Measurements from ENCODE around the gene SH3RF2.

SH3RF2 gene

GRCh38 chr5:145978171-145978570 is 41.8 kb downstream of the SH3RF2 start:
- no peaks in the 10 kb centered on the region for H3K9me3 Mint-ChIP-seq
- no peaks in the 10 kb centered on the region for H3K27me3 Mint-ChIP-seq
- DNase-seq (ENCODE audit: low spot score in 2 of 2) (no peak), ATAC-seq (replicated peaks; ENCODE audit: extremely low read depth, poor library complexity, severe bottlenecking) (no peak)
- H3K36me3 Mint-ChIP-seq (ENCODE audit: insufficient read depth) = no peaks in the 10 kb centered on the region
- H3K4me1 Mint-ChIP-seq = no peaks in the 10 kb centered on the region
- no peak overlapping the region for H3K27ac Mint-ChIP-seq (ENCODE audit: low read depth)
- H3K4me3 Mint-ChIP-seq = no peak overlapping the region

- Mint-ChIP-seq H3K36me3 (ENCODE audit: insufficient read depth) (no peaks in the 10 kb centered on the region), H3K27ac (ENCODE audit: low read depth) (no peak overlapping the region), H3K4me3 (no peak overlapping the region), H3K27me3 (no peaks in the 10 kb centered on the region), H3K4me1 (no peaks in the 10 kb centered on the region), H3K9me3 (no peaks in the 10 kb centered on the region)
- no peak for DNase-seq (ENCODE audit: low spot score in 2 of 2)
- no peak for ATAC-seq (replicated peaks; ENCODE audit: extremely low read depth, poor library complexity, severe bottlenecking)
Observed at GRCh38 chr5:145978708-145979107, 42.3 kb downstream of the SH3RF2 start.

- no peaks in the 10 kb centered on the region for H3K36me3 Mint-ChIP-seq (ENCODE audit: insufficient read depth)
- no peak for ATAC-seq (replicated peaks; ENCODE audit: extremely low read depth, poor library complexity, severe bottlenecking)
- H3K4me3 Mint-ChIP-seq = no peak overlapping the region
- no peaks in the 10 kb centered on the region for H3K9me3 Mint-ChIP-seq
- no peaks in the 10 kb centered on the region for H3K4me1 Mint-ChIP-seq
- no peak overlapping the region for H3K27ac Mint-ChIP-seq (ENCODE audit: low read depth)
- no peak for DNase-seq (ENCODE audit: low spot score in 2 of 2)
- no peaks in the 10 kb centered on the region for H3K27me3 Mint-ChIP-seq
Observed at GRCh38 chr5:145979270-145980223, 43.2 kb downstream of the SH3RF2 start.

DNA sequence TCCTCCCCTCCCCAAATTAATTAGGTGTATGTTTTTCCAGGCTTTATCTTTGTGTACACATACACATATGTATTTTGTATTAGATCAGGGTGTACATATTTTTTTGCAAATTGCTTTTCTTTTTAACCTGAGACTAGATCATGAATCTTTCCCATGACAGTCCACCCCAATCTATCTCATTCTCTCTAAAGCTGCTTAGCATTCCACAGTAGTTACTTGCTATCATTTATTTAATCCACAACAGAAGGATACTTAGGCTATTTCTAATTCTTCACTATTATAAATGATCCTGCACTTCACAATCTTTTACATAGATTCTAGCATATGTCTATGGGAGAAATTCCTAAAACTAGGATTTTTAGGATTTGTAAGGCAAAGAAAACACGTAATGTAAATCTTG is 43.9 kb downstream of the SH3RF2 start:
- DNase-seq (ENCODE audit: low spot score in 2 of 2) (no peak), ATAC-seq (replicated peaks; ENCODE audit: extremely low read depth, poor library complexity, severe bottlenecking) (no peak)
- no peak overlapping the region for H3K27ac Mint-ChIP-seq (ENCODE audit: low read depth)
- no peak overlapping the region for H3K4me3 Mint-ChIP-seq
- no peaks in the 10 kb centered on the region for H3K4me1 Mint-ChIP-seq
- H3K9me3 Mint-ChIP-seq = no peaks in the 10 kb centered on the region
- H3K36me3 Mint-ChIP-seq (ENCODE audit: insufficient read depth) = no peaks in the 10 kb centered on the region
- H3K27me3 Mint-ChIP-seq = no peaks in the 10 kb centered on the region

DNA sequence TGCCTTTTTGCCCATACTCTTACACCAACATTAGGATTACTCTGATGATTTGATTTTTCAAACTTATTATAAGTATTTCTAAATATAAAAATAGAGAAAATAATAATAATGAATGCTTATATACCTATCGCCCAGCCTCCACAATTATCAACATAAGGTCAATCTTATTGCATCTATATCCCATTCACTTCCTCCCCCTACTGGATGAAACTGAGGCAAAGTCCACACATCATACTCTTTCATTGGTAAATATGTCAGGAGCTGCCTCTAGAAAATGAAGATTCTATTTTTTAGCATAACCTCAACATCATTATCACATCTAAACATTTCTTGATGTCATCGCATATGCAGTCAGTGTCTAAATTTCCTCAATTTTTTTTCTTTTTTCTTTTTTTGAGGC is 44.3 kb downstream of the SH3RF2 start:
- H3K9me3 Mint-ChIP-seq = no peaks in the 10 kb centered on the region
- H3K27ac Mint-ChIP-seq (ENCODE audit: low read depth) = no peak overlapping the region
- no peaks in the 10 kb centered on the region for H3K4me1 Mint-ChIP-seq
- H3K27me3 Mint-ChIP-seq = no peaks in the 10 kb centered on the region
- DNase-seq (ENCODE audit: low spot score in 2 of 2) (no peak), ATAC-seq (replicated peaks; ENCODE audit: extremely low read depth, poor library complexity, severe bottlenecking) (no peak)
- H3K4me3 Mint-ChIP-seq = no peak overlapping the region
- no peaks in the 10 kb centered on the region for H3K36me3 Mint-ChIP-seq (ENCODE audit: insufficient read depth)

DNA sequence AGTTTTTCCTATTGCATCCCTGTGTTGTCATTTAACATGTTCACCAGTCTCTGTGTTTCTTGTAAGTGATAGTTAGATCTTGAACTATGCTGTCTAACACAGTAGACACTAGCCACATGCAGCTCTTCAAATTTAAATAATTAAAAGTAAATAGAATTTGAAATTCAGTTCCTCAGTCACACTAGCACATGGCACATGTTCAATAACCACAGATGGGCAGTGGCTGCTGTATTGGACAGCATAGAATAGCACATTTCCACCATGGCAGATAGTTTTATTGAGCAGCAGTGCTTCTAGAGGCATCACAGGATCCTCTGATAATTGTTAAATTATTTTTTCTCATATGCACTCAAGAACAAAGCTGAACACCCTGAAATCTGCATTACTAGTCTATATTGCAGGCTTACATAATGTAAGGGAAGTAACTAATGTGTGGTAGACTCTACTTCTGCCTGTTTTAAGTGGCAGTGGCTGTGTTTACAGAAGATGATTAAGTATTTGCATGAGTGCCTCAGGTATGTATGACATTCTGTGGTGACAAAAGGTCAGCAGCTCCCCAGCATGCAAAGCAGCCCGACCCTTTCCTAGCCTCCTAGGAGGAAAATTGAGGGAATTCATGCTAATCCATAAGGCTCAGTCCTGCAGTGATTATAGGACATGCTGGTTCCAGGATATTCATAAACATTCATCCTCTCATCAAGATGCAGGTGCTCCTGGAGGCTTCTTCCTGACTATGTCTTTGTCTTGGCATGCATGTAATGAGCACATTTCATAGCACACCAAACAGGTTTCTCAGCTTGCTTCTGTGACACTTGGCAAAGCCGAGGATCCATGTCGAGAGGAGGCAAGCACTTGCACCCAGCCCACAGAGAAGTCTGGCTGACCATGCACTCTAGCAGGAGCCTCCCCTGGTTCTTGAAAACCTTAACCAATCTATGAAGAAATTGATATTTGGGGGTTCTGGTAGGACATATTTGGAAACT is 45.5 kb downstream of the SH3RF2 start:
- Mint-ChIP-seq H3K27me3 (peaks cover 6% of the 10 kb centered on the region), H3K9me3 (no peaks in the 10 kb centered on the region), H3K36me3 (ENCODE audit: insufficient read depth) (no peaks in the 10 kb centered on the region), H3K27ac (ENCODE audit: low read depth) (no peak overlapping the region), H3K4me1 (no peaks in the 10 kb centered on the region), H3K4me3 (no peak overlapping the region)
- DNase-seq (ENCODE audit: low spot score in 2 of 2) (no peak), ATAC-seq (replicated peaks; ENCODE audit: extremely low read depth, poor library complexity, severe bottlenecking) (no peak)

DNA sequence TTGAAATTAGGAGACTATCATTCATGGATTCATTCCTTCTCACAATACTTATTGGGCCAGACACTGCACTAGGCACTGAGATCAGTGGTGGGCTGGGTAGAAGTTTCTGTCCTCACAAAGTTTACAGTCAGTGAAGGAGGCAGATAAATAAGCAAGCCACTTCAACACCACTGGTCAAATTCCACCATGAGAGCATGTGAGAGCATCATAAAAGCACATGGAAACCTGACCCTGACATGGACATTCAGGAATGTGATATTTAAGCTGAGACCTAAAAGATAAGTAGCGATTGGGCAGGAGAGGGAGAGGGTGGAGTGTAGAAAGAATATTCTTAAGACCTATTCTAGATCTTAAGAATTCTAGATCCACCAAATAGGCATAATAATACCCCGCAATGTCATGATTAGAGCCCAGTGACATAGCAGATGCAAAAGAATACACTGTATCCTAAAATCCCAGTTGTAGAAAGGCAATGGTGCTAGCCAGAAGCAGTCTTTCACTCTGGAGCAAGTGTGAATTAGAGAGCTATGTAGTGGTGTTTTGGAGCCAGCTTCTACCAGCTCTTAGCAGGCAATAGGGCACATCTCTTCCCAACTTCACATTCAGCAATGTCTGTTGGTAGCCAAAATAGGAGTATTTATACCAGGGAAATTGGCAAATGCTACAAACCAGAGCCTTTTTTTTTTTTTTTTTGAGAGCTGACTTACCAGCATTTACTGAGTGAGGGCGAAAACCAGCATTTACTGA is 46.4 kb downstream of the SH3RF2 start:
- no peaks in the 10 kb centered on the region for H3K36me3 Mint-ChIP-seq (ENCODE audit: insufficient read depth)
- no peaks in the 10 kb centered on the region for H3K4me1 Mint-ChIP-seq
- ATAC-seq (replicated peaks; ENCODE audit: extremely low read depth, poor library complexity, severe bottlenecking) (no peak), DNase-seq (ENCODE audit: low spot score in 2 of 2) (no peak)
- no peak overlapping the region for H3K27ac Mint-ChIP-seq (ENCODE audit: low read depth)
- H3K9me3 Mint-ChIP-seq = no peaks in the 10 kb centered on the region
- peaks cover 11% of the 10 kb centered on the region for H3K27me3 Mint-ChIP-seq
- H3K4me3 Mint-ChIP-seq = no peak overlapping the region

GRCh38 chr5:145983446-145983845 is 47.1 kb downstream of the SH3RF2 start:
- DNase-seq (ENCODE audit: low spot score in 2 of 2) = no peak
- no peaks in the 10 kb centered on the region for H3K9me3 Mint-ChIP-seq
- H3K27me3 Mint-ChIP-seq = peaks cover 11% of the 10 kb centered on the region
- no peak for ATAC-seq (replicated peaks; ENCODE audit: extremely low read depth, poor library complexity, severe bottlenecking)
- H3K27ac Mint-ChIP-seq (ENCODE audit: low read depth) = no peak overlapping the region
- no peak overlapping the region for H3K4me3 Mint-ChIP-seq
- H3K4me1 Mint-ChIP-seq = no peaks in the 10 kb centered on the region
- no peaks in the 10 kb centered on the region for H3K36me3 Mint-ChIP-seq (ENCODE audit: insufficient read depth)

DNA sequence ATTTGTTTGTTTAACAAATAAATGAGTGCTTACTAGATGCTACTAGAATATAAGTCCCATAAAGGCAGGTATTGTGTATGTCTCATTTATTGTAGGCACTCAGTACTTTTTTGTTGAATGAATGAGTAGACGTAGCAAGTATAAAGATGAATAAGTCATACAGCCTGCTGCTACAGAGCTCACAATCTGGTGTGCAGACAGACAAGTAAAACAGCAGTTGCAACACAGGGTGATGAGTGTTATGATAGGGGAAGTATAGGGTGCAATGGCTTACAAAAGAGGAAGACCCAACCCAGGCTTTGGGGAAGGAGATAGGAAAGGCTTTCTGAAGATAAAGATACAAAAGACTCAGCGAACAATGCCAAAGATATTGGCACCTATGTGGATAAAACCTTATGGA is 47.7 kb downstream of the SH3RF2 start:
- ATAC-seq (replicated peaks; ENCODE audit: extremely low read depth, poor library complexity, severe bottlenecking) = no peak

GRCh38 chr5:145987856-145988255 is 51.5 kb downstream of the SH3RF2 start:
- DNase-seq (ENCODE audit: low spot score in 2 of 2) (no peak), ATAC-seq (replicated peaks; ENCODE audit: extremely low read depth, poor library complexity, severe bottlenecking) (no peak)
- H3K4me1 Mint-ChIP-seq = no peaks in the 10 kb centered on the region
- no peak overlapping the region for H3K27ac Mint-ChIP-seq (ENCODE audit: low read depth)
- H3K36me3 Mint-ChIP-seq (ENCODE audit: insufficient read depth) = no peaks in the 10 kb centered on the region
- H3K4me3 Mint-ChIP-seq = no peak overlapping the region
- peaks cover 11% of the 10 kb centered on the region for H3K27me3 Mint-ChIP-seq
- peaks cover 5% of the 10 kb centered on the region for H3K9me3 Mint-ChIP-seq

More for the DNA sequence above, 47.7 kb downstream of the SH3RF2 start:
- no peak for DNase-seq (ENCODE audit: low spot score in 2 of 2)
- H3K27ac Mint-ChIP-seq (ENCODE audit: low read depth) = no peak overlapping the region
- H3K9me3 Mint-ChIP-seq = no peaks in the 10 kb centered on the region
- no peak overlapping the region for H3K4me3 Mint-ChIP-seq
- H3K27me3 Mint-ChIP-seq = peaks cover 11% of the 10 kb centered on the region
- H3K4me1 Mint-ChIP-seq = no peaks in the 10 kb centered on the region
- H3K36me3 Mint-ChIP-seq (ENCODE audit: insufficient read depth) = no peaks in the 10 kb centered on the region

- Mint-ChIP-seq H3K36me3 (ENCODE audit: insufficient read depth) (no peaks in the 10 kb centered on the region), H3K9me3 (peaks cover 9% of the 10 kb centered on the region), H3K27me3 (peaks cover 11% of the 10 kb centered on the region), H3K27ac (ENCODE audit: low read depth) (no peak overlapping the region), H3K4me1 (no peaks in the 10 kb centered on the region), H3K4me3 (no peak overlapping the region)
- DNase-seq (ENCODE audit: low spot score in 2 of 2) (no peak), ATAC-seq (replicated peaks; ENCODE audit: extremely low read depth, poor library complexity, severe bottlenecking) (no peak)
Observed at GRCh38 chr5:145988993-145989392, 52.6 kb downstream of the SH3RF2 start.

DNA sequence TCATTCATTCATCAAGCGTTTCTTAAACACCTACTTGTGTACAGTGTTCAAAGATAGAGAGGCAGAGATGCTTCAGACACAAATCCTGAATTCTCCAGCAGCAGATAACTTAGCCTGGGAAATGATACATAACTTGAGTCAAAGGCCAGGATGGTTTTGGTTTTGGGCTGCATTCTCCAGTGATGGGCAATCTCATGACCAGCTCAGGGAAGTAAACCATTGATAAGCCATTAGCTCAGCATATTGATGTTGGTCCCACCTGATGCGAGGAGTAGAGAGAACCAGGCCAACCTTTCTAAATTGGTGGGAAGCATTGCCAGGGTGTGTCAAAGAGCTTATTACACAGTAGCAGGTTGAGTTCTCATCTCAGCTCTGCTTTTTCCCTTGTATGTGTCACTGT is 53.0 kb downstream of the SH3RF2 start:
- H3K4me3 Mint-ChIP-seq = no peak overlapping the region
- ATAC-seq (replicated peaks; ENCODE audit: extremely low read depth, poor library complexity, severe bottlenecking) (no peak), DNase-seq (ENCODE audit: low spot score in 2 of 2) (no peak)
- H3K27ac Mint-ChIP-seq (ENCODE audit: low read depth) = no peak overlapping the region
- peaks cover 11% of the 10 kb centered on the region for H3K27me3 Mint-ChIP-seq
- H3K9me3 Mint-ChIP-seq = peaks cover 14% of the 10 kb centered on the region
- H3K4me1 Mint-ChIP-seq = no peaks in the 10 kb centered on the region
- H3K36me3 Mint-ChIP-seq (ENCODE audit: insufficient read depth) = no peaks in the 10 kb centered on the region
